Activated T-cell treated with anti-CD3 and anti-CD28 coated beads for 48 hours (primary cell): ENCODE results near the gene NLRC3.

Source experiments
- DNase-seq: peaks from one replicate; pipeline ENCODE4 v3.0.0-alpha.2; 2020; ENCODE audit warnings: low read depth

The NLRC3 gene

DNA sequence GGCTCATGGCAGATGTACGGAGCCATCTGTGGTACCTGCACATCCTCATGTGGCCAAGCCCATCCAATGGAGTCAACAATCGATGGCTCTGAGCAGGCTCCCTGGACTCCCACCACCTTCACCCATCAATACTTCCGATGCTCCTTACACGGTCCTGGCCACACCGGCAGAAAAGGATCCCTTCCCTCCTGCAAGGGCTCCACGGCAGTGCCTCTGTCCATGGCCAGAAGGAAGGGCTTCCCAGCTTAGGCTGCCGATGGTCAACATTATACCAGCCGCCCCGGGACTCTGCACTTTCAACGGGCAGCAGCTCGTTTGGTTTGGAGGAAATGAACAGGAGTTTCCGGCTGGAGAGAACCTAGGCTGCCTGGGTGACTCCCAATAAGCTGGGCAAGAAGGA, 21.0 kb upstream of the NLRC3 start:
- no peak for DNase-seq

- no peak for DNase-seq
Observed at GRCh38 chr16:3597676-3598075, 20.5 kb upstream of the NLRC3 start.

DNA sequence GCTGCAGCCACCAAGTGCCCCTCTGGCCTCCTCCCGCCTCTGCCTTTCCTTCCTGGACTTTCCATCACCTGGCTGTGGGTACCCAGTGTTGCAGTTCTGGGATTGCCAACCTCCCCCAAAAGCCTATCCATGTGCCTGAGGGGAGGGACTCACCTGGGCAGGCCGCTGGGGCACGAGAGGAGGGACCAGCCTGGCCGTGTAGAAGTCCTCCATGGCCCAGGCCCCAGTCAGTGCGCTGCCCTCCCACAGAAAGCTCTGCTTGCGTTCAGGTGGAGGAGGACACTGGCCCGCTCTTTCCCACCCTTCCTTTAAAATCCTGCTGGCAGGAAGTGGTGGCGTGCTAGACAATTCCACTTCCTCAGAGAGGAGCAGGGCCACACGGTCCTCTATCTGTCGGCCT, 20.0 kb upstream of the NLRC3 start:
- no peak for DNase-seq

DNA sequence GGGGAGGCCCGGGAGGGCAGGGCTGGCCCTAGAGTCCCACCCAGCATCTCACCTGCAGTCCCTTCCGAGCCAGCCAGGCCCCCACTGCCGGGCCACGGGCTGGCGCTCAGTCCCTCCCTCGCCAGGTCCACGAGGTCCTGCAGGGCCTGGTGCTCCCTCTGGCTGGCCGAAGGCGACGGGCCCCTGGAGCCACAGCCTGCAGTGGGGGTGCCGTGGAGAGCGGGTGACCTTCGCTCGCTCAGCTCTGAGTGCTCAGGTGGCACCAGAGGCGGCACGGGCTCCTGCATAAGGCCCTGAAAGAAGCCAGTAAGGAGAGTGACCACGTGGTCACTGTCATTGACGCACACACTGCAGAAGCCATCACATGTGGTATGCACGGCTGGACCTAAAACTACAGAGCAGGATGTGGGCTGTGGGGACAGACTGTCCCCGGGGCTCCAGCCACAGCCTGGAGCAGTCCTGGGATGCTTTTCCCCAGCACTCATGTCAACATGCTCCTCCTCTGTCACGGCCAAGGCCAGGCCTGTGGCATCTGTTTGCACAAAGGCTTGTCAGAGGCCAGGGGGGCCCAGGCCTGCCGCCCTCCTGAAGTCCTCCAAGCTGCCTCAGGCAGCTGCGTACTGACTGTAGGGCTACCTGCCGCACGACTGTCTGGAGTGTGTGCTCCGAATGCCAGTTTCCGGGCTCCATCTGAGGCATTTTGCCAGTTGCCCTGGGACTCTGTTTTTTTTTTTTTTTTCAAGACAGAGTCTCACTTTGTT, 19.1 kb upstream of the NLRC3 start:
- no peak for DNase-seq

DNA sequence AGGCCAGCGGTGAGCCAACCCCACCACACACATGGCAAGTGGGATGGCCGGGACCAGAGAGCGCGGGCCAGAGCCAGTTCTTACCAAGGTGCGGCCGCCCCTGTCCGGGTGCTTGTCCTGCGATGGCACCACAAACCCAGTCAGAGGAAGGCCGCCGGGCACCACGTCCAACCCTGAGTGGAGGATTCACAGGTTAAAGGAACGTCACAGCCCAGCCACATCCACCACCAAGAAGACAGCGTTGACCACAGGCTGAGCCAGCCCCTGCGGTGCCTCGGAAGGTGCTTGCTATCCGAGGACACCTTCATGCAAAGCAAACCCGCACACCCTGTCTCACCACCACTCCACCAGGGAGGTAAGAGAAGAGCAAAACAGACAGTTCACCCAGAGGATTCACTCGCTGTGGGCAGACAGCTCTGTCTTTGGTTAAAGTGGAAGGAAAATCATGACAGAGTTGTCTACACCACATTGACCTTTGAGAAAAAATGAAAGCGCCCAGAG, 18.4 kb upstream of the NLRC3 start:
- no peak for DNase-seq

- DNase-seq: no peak
Observed at GRCh38 chr16:3595110-3595486, 17.9 kb upstream of the NLRC3 start.

DNA sequence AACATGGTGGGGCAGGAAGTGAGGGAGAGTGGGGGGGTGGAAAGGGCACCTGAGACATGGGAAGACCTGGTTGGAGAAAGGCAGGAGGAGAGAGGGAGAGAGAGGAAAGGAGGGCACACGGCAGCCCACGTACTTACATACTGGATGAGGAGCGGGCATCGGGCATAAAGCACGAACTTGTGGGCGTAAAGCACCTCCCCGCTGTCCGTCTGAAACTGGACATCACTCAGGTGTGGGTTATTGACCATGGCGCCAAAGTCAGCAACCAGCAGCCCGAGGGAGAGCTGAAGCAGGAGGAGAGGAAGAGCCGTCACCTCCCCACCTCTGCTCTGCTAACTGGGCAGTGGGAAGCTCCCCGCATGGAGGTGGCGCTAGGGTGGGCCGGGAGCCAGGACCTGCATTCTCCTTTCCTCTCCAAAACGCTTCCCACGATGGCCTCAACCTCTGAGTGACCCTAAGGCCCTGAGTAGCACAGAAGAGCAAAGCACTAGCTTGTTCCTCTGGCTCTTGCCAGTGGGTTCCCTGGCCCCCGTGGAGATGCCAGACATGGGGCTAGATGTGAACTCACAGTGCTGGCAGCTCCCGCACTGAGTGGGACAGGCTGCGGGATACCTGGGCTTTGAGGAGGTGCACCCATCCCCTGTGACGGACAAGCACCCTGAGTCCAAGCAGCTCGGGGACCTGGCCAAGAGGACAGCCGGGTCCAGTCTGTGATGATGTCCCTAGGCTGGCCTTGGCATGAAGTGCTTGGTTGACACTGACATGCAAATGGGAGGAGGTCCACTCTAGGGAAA, 17.3 kb upstream of the NLRC3 start:
- no peak for DNase-seq

GRCh38 chr16:3592559-3592958, 15.4 kb upstream of the NLRC3 start:
- no peak for DNase-seq

DNA sequence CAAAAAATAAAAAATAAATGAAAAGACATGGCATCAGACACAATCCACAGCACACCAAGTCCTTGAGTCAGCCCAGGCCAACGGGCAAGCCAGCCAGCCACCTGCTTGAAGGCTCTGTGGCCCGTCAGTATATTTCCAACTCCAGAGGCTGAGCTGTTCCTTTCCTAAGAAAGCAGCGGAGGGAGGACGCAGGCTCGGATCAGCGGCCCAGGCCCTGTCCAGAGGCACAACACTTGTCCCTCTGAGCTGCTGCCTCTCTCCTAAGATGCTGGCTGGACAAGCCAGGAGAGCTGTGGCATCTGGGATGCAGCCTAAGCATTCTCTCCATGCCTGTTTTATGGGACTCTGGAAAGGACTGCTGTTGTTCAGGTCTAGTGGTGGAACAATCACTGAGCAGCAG, 14.8 kb upstream of the NLRC3 start:
- DNase-seq: no peak

DNA sequence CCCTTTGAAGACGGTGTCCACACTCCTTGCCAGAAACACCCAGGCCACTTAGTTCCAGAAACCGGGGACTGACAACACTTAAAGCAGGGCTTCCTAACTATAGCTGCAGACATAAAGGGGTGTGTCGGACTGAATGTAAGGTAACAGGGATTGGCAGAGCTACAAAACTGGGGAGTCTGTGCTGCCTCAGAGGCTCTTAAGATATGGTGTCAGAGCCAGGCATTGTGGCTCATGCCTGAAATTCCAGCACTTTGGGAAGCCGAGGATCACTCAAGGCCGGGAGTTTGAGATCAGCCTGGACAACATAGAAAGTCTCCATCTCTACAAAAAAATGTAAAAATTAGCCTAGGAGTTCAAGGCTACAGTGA, 14.2 kb upstream of the NLRC3 start:
- no peak for DNase-seq

DNA sequence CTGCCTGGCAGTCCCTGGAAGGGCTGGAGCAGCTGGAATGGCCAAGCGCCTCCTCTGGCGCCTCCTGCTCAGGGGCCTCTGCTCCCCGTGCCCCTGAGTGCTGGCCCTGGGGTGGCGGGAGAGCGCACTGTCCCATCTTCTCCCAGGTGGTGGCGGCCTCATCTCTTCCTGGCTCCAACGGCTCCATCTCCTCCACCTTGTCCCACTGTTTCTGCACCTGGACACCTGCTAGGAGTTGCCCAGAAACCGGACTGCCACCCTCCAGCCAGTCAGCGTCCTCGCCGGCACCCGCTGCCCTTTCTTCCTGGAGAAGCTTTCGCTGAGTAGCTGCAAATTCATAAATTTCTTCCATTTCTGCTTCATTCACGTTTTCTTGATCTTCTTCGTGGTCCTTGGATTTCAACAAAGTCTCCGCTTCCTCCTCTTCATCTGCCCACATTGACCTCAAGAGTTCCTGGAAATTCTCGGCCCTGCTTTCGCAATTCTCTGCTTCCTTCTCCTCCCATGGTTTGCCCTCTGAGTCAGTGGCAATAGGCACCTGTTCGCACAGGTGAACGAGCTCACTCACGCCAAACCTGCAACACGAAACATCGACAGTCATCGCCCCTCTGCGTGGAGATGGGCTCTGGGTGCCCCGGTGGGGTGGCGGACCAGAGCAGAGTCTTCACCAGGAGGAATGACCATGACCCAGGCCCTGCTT, 13.7 kb upstream of the NLRC3 start:
- no peak for DNase-seq

GRCh38 chr16:3589991-3590701, 12.9 kb upstream of the NLRC3 start:
- DNase-seq: no peak

DNA sequence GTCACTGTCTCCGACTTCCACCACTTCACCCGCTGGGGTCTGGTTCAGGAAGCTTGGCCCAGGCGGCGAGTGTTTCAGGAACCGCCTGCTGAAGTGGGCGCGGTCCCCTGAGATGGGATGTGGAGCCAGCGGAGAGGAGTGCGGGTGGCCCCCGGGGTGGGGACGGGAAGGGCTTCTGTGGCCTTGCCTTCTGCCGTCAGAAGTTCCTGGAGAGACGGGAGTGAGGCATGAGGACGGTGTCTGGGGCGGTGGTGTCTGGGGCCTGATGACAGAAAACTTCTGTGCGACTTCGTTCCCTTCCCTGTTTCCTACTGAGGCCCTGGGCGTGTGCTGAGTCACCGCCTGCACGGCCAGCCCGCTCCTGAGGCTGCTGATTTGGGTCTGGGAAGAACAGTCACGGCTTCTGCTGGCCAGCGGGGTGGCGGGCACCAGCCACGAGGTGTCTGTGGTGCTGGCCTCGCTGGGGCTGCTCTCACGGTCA, 12.3 kb upstream of the NLRC3 start:
- no peak for DNase-seq

- DNase-seq: no peak
Observed at GRCh38 chr16:3589001-3589400, 11.8 kb upstream of the NLRC3 start.

GRCh38 chr16:3587547-3588110, 10.4 kb upstream of the NLRC3 start:
- DNase-seq: no peak

DNA sequence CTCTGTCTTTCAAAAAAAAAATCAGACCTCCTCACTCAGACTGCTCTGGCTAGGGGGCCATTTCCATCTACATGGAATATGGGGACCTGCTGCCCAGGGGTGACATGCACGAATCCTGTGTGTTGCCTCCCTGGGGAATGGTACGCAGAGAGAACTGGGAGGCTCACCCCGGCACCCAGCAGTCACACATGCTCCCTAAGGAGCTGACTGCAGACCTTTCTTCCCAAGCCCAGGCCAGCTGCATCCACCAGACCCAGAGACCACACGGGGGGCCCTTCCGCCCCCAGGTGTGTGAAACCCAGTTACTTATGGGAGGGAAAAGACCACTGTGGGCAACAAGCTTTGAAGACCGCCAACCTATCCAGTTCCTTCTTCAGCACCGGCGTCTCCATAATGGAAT, 7.2 kb upstream of the NLRC3 start:
- DNase-seq: no peak

- no peak for DNase-seq
Observed at GRCh38 chr16:3583303-3584038, 6.3 kb upstream of the NLRC3 start.

DNA sequence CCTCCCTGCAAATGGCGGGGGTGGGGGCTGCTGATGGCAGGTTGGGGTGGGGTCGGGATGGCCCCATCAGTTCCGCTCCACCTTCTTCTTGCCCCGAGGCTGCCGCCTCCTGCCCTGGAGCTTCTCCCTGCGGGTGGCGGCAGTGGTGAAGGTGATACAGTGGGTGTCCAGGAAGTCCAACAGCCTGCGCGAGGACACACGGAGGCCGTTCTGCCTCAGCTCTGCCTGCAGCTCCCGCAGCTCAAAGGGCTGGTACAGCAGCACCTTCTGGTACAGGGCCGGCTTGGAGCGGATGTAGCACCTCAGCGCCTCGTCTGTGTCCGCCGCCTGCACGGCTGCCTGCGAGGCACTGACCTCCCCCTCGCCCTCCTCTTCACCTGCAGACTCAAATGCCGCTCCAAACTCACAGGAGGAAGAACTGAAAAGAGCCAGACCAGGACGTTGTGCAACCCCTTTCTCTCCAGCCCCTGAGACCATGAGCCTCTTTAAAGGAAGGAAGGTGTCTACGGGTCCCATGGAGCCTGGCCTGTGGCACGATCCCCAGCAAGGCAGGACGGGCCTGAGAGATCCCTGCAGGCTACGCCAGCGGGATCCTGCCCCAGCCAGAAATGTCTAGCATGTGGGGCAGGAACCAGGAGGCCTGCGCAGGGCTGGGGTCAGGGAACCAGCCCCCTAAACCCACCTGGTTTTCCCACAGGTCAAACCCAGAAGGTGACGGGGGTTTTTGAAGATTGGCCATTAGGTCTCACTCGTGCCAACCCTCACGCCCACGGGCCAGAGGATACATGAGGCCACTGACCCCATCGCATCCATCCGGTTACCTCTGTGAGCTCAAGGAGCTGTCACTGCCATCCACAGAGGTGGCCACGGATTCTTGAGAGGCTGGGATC, 5.3 kb upstream of the NLRC3 start:
- no peak for DNase-seq

DNA sequence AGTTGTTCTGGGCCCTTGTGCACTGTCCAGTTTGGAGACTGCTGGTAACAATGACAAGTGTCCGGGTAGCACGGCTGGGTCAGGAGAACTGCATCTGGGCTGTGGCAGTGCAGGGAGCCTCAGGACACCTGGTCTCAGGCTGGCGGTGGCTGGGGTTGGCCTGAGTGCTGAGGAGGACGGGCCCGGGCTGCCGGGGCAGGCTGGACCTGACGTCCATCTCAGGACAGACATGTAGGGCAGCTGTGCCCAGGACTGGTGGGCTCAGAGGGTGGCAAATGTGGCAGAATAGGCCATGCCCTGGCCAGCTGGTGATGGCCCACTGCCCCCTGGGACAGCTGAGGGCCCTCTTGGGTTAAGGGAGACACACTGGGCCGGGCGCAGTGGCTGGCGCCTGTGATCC, 4.2 kb upstream of the NLRC3 start:
- no peak for DNase-seq

DNA sequence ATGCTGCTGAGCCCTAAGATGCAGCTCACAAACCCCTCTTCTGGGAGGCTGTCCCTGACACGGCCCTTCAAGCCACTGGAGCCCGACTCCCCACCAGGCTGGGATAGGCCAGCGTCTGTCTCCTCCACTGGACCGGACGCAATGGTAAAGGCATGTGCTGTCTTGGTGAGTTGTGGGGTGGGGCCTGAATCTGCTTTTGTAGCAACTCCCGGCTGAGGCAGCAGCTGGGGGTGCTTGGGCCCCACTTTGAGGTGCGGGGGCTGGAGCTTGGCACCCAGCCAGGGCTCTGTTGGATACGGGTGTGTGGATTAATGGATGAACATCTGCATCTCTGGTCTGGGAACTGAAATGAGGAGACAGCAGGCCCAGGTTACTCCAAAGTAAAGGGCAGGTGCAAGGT, 3.5 kb upstream of the NLRC3 start:
- no peak for DNase-seq
